ENCODE results near the gene CEP170. TPM values are rescaled to one million over a fixed set of nuclear protein-coding genes. Genes with fewer than 3 reads are reported as not detected.

CEP170 gene
- total RNA-seq, 2 donors from 2014 or later = 40.7 to 40.8 TPM

- intact Hi-C loops (cut with DNase I) = no loop called here
- DNase-seq (no peak), ATAC-seq (peak; percentile 11 to 17)
Measured at GRCh38 chr1:243269461-243269801, 14.3 kb upstream of the CEP170 start.

- peak; percentile 33 to 50 for ATAC-seq
Measured at GRCh38 chr1:243268751-243269460, 13.8 kb upstream of the CEP170 start.

GRCh38 chr1:243267914-243268653 is 13.0 kb upstream of the CEP170 start:
- ATAC-seq (peak in 1 of 2 donors; percentile 75), DNase-seq (no peak)
- intact Hi-C loops (cut with DNase I) = no loop called here

More at GRCh38 chr1:243268751-243269460, 13.8 kb upstream of the CEP170 start:
- intact Hi-C loops (cut with DNase I) = no loop called here
- no peak for DNase-seq

DNA sequence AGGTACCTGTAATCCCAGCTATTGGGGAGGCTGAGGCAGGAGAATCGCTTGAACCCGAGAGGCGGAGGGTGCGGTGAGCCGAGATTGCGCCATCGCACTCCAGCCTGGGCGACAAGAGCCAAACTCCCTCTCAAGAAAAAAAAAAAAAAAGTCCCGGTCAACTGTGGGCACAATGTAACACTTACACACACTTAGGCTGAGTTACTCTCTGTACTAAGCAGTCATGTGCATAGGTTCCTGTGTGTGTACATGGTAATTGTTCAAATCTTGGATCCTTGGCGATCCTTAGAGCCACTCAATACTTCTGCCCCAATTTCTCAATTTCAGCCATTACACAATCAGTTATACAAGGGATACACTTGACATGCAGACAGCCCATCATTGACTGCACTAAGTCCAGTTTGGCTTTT is 12.4 kb upstream of the CEP170 start:
- ATAC-seq (peak in 1 of 2 donors; percentile 30), DNase-seq (no peak)
- intact Hi-C loops (cut with DNase I) = no loop called here

DNA sequence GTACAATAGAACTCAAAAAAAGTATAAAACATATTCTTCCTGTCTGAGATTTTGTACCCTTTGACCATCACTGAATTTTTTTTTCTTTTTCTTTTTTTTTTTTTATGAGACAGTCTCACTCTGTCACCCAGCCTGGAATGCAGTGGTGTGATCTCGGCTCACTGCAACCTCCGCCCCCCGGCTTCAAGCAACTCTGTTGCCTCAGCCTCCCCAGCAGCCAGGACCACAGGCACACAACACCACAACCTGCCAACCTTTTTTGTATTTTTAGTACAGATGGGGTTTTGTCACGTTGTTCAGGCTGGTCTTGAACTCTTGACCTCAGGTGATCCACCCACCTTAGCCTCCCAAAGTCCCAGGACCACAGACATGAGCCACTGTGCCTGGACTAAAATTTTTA is 11.2 kb upstream of the CEP170 start:
- intact Hi-C loops (cut with DNase I) = no loop called here
- DNase-seq (no peak), ATAC-seq (no peak)

DNA sequence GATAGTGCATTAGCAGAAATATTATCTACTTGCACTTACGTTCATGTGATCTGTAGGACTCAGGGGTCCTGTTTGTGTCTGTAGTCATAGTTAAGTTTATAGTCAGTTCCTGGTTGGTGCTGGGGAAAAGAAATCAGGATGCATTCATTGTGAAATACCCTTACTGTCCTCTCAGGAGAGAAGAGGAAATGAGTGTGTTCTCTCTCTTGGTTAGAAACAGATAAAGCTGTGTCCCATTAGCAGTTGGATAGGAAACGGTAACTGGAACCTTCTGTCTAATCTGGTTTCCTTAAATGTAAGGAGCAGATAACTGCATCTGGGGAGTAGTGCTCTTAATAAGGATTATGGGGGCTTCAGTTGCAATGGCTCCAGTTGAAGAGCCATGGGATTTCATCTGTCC is 9.6 kb upstream of the CEP170 start:
- intact Hi-C loops (cut with DNase I) = no loop called here
- DNase-seq (no peak), ATAC-seq (peak; percentile 31 to 42)

GRCh38 chr1:243261390-243261789 is 6.3 kb upstream of the CEP170 start:
- intact Hi-C loops (cut with DNase I) = no loop called here
- peak in 1 of 2 donors; percentile 60 for ATAC-seq

GRCh38 chr1:243260221-243260880 is 5.3 kb upstream of the CEP170 start:
- ATAC-seq (no peak), DNase-seq (no peak)
- intact Hi-C loops (cut with DNase I) = no loop called here

More at GRCh38 chr1:243261390-243261789, 6.3 kb upstream of the CEP170 start:
- DNase-seq = no peak

- intact Hi-C loops (cut with DNase I) = no loop called here
- DNase-seq = no peak
- no peak for ATAC-seq
Measured at GRCh38 chr1:243258731-243259130, 3.6 kb upstream of the CEP170 start.

DNA sequence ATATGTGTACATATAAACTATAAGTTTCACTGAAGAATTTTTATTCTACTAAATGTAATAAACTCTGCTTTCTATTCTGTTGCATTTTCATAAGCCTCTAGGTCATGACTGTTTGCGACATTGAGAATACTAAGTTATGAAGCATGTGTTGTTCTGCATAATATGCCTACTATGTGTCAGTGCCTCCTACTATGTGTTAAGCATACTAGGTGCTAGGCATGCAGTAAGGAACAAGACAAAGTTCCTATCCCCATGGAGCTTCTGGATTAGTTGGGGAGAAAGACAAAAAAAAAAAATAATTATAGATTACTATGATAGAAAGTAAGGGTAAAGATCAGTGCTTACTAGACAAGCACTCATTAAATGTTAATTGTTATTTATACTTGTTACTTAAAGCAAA is 2.1 kb upstream of the CEP170 start:
- intact Hi-C loops (cut with DNase I) = no loop called here
- ATAC-seq = no peak
- DNase-seq = no peak

DNA sequence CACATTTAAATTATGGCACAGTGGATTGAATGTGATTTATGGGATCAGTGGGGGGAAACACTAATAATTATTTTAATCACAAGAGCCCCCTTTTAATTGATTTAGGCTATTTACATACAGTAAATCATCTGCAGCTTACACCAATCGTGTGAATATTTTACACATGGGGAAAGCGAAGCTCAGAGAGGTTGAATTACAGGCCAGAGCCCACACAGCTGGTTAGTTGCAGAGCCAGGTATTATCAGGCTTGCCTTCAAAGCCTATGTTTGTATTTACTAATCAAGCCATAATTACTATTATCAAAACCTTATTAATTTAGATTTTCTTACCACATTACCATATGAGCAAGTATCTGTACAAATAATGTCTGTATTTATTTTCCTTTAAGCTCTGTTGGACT is 1.5 kb upstream of the CEP170 start:
- no peak for ATAC-seq
- DNase-seq = no peak
- intact Hi-C loops (cut with DNase I) = no loop called here

DNA sequence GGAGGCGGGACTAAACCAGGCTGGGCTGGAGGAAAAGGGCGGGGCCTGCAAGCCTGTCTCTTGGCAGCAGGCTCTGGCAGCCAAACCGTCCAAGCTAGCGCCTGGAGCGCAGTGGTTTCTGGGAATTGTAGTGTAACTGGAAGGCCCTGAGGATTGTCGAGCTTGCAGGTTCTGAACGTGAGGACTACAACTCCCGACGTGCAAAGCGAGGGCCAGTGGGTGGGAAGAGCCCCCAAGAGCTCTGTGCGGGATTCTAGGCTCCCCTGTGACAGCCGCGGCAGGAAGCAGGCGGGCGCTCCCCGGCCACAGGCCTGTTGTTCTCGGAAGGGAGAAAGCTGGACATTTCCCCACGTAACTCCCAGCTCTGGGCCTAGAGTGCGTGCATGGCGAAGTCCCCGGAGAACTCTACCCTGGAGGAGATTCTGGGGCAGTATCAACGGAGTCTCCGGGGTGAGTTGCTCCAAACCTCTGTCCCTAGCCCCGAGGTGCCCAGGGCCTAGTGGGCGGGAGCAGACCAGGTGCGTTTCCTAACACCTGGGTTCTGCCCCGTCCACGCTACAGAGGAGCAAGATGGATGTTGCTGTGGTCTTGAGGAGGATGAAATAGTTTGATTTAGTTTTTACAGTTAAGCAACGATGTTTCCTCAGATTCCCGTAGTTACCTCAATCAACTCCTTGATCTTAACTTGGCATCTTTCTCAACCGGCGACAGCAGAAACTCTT is 871 bp upstream of the CEP170 start, which contains the start of gene SDCCAG8:
TSS of gene SDCCAG8 (plus strand) at position 251 of the 722 bp plus-strand sequence. CDS start at position 384, 133 bp downstream.
- ATAC-seq = peak; percentile 91 to 94
- DNase-seq = peak; percentile 98
- intact Hi-C loops (cut with DNase I) = no loop called here

DNA sequence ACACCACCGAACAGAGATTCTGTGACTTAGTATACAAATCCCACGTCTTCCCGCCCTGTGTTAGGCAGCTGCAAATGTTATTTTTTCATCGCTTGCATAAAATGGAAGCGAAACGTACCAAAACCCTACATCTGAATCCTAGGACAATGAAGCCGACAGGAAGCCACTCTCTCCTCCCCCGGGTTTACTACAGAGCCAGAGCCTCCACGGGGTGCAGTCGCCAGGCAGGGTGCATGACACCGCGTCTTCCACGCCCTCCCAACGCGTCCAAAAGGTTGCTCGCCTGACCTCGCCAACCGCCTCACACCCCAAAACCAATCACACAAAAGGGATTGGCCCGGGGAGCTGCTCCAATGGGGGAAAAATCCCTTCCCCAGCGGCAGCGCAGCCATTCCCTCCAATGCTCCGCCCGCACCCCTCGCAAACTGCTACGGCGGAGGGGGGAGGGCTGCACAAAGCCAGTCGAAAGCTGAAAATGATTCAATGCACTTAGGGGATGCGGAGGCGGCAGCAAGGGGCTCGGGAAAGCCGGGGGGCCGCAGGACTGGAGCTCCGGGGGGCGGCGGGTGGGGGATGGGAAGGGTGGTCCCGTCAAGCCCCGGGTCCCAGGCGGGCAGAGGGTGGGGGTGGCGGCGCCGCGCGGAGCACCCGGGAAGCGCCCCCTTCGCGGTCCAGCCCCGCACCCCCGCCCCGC is 701 bp downstream of the CEP170 start:
- ATAC-seq = peak; percentile 28 to 30
- intact Hi-C loops (cut with DNase I) = no loop called here
- peak; percentile 74 for DNase-seq

DNA sequence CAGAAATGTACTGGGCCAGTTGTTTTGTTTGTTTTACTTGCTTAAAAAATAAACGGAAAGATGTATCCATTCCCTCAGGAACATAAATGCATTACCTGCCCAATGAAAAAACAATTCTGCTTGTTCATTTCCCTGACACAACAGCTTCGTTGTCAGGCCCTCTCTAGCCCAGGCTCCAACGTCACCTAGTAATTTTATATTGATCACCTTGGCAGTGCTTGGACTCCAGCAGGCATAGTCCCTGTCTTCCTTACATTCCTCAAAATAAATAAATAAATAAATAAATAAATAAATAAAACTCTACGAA is 1.2 kb downstream of the CEP170 start:
- DNase-seq (no peak), ATAC-seq (no peak)
- intact Hi-C loops (cut with DNase I) = no loop called here

GRCh38 chr1:243253211-243253925 is 1.7 kb downstream of the CEP170 start:
- ATAC-seq (no peak), DNase-seq (no peak)
- intact Hi-C loops (cut with DNase I) = no loop called here

DNA sequence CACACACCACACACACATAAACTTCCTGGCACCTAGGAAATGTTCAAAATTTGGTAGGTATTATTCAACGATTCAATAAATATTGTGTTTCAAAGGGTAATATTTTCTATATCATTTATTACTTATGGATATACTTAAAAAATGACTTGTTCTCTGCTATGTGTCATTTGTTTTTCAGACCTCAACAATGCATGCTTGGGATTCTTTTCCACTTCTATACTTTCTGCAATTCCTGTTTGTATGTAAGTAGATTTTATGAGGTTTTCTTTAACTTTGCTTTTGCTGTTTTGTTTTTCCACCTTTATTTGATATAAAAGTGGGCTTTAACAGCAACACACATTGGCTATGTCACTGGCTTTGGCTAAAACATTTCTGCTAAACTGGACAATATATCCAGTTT is 3.5 kb downstream of the CEP170 start:
- ATAC-seq (no peak), DNase-seq (no peak)
- intact Hi-C loops (cut with DNase I) = no loop called here

- intact Hi-C loops (cut with DNase I) = no loop called here
- no peak for DNase-seq
- ATAC-seq = no peak
Measured at GRCh38 chr1:243250102-243250501, 5.0 kb downstream of the CEP170 start.

DNA sequence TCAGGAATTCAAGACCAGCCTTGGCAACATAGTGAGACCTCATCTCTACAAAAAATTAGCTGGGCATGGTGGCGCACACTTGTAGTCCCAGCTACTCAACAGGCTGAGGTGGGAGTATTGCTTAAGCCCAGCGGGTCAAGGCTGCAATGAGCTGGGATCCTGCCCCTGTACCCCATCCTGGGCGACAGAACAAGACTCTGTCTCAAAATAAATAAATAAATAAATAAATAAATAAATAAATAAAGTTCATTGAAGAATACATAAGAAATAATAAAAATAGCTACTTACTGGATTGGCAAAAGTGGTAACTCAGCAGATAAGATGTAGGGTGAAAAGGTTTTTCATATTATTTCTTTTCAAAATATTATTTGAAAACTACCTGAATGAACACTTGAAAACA is 5.9 kb downstream of the CEP170 start:
- DNase-seq = no peak
- intact Hi-C loops (cut with DNase I) = no loop called here
- no peak for ATAC-seq

DNA sequence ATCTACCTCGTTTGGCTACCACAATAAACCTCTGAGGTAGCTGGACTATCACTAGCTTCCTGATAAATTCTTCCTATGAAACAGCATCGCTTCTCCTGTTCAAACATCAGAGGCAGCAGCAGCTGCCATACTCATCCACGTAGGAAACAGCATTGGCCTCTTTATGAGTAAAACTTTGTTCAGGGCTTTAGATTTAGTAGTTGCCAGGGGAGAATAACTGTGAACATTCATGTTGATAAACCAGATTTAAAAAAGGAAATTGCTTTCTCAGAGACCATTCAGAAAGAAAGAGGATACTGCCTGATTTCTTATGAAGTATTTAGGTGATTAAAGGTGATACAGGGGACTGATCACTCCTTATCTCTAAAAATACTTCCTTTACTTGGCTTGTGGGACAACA is 7.2 kb downstream of the CEP170 start:
- DNase-seq (no peak), ATAC-seq (no peak)
- intact Hi-C loops (cut with DNase I) = no loop called here
